Bone marrow (tissue), 2 donors: Measurements from ENCODE around the gene ANTKMT.

Experiments used
- DNase-seq, 2 donors: peaks; one replicate each; lab custom pipeline; 2025; lab: John Stamatoyannopoulos, UW

Gene ANTKMT

DNA sequence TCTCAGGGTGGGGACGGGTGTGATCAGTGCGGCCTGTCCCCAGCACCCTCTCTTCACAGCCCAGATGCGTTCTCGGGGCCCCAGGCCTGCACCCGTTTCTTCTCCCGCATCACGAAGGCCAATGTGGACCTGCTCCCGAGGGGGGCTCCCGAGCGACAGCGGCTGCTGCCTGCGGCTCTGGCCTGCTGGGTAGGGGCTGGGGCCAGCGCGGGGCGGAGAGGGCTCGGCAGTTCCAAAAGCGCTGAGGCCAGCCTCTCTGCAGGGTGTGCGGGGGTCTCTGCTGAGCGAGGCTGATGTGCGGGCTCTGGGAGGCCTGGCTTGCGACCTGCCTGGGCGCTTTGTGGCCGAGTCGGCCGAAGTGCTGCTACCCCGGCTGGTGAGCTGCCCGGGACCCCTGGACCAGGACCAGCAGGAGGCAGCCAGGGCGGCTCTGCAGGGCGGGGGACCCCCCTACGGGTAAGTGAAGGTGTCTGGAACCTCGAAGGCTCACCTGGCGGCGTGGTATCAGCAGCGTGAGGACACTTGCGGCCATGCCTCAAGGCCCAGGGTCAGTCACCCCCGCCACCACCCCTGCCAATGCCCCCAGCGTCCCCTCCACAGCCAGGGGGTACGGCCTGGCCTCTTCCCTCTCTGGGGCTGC lies 44.0 kb downstream of the ANTKMT start:
- DNase-seq, result no peak

- DNase-seq, result no peak
Observed at GRCh38 chr16:765488-765865, 44.5 kb downstream of the ANTKMT start.

GRCh38 chr16:766008-766819 lies 45.3 kb downstream of the ANTKMT start:
- DNase-seq, result no peak

DNA sequence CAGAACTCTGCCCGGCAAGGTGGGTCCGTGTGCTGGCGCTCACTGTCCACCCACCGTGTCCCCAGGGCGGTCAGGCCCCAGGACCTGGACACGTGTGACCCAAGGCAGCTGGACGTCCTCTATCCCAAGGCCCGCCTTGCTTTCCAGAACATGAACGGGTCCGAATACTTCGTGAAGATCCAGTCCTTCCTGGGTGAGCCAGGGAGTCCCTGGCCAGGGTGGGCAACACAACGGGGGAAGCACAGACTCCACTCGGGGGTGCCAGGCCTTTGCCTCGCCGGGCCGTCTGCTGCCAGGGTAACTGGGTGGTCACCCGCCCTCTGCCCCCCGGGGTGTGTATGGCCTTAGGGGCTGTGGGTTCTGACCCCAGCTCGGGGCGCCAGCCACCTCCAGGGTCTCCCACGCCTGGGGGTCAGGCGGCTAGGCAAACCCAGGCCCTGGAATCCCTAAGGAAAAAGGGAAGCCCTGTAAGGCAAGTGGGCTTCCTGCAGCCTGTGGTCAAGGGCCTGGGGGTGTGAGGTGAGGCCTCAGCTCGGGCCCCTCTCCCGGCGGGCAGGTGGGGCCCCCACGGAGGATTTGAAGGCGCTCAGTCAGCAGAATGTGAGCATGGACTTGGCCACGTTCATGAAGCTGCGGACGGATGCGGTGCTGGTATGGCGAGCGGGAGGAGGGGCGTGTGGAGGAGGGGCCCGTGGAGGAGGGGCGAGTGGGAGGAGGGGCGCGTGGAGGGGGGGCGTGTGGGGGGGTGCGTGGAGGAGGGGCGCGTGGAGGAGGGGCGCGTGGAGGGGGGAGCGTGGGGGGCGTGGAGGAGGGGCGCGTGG lies 46.1 kb downstream of the ANTKMT start:
- no peak for DNase-seq

DNA sequence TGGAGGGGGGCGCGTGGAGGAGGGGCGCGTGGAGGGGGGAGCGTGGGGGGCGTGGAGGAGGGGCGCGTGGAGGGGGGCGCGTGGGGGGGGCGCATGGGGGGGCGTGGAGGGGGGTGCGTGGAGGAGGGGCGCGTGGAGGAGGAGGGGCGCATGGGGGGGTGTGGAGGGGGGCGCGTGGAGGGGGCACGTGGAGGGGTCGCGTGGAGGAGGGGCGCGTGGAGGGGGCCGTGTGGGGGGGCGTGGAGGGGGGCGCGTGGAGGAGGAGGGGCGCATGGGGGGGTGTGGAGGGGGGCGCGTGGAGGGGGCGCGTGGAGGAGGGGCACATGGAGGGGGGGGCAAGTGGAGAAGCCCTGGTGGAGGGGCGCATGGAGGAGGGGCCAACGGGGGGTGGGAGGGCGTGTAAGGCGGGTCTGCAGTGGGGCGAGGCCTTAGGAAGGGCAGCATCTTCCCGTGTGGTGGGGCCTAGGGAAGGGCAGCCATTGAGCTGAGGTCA lies 46.8 kb downstream of the ANTKMT start:
- no peak for DNase-seq

DNA sequence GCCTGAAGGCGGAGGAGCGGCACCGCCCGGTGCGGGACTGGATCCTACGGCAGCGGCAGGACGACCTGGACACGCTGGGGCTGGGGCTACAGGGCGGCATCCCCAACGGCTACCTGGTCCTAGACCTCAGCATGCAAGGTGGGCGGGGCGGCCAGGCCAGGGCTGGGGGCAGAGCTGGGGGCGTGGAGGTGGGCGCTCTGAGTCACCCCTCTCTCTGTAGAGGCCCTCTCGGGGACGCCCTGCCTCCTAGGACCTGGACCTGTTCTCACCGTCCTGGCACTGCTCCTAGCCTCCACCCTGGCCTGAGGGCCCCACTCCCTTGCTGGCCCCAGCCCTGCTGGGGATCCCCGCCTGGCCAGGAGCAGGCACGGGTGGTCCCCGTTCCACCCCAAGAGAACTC lies 47.5 kb downstream of the ANTKMT start:
- no peak for DNase-seq

- DNase-seq, result no peak
Observed at GRCh38 chr16:769184-769784, 48.3 kb downstream of the ANTKMT start.

GRCh38 chr16:769934-770333 lies 49.0 kb downstream of the ANTKMT start:
- DNase-seq, result no peak

- no peak for DNase-seq
Observed at GRCh38 chr16:770411-770810, 49.5 kb downstream of the ANTKMT start.
